Gastrocnemius medialis (tissue), 4 donors: ENCODE measurements around the gene CLCN6.

Experiments
- POLR2A ChIP-seq, 2 donors: fragments of 450-650 bp; IDR thresholded peaks; one replicate each; pipeline ENCODE4 v1.6.1; 2017; ENCODE audit warnings: antibody characterized with exemption in 2 of 2, mild to moderate bottlenecking in 2 of 2, moderate library complexity in 2 of 2
- TF ChIP-seq, protein P1 (sequence below), 5 experiments: fragments of 450-650 bp in 3 of 5; fragments of 200-600 bp in 2 of 5; sonication (generic) in 2 of 5; IDR thresholded peaks in 4 of 5; conservative IDR thresholded peaks in 1 of 5; 1 replicate in 4 of 5; 2 replicates in 1 of 5; pipeline ENCODE4 v1.5.1; 2016 to 2019; ENCODE audit warnings: antibody characterized with exemption in 5 of 5, mild to moderate bottlenecking in 3 of 5, moderate library complexity in 3 of 5

DNA sequence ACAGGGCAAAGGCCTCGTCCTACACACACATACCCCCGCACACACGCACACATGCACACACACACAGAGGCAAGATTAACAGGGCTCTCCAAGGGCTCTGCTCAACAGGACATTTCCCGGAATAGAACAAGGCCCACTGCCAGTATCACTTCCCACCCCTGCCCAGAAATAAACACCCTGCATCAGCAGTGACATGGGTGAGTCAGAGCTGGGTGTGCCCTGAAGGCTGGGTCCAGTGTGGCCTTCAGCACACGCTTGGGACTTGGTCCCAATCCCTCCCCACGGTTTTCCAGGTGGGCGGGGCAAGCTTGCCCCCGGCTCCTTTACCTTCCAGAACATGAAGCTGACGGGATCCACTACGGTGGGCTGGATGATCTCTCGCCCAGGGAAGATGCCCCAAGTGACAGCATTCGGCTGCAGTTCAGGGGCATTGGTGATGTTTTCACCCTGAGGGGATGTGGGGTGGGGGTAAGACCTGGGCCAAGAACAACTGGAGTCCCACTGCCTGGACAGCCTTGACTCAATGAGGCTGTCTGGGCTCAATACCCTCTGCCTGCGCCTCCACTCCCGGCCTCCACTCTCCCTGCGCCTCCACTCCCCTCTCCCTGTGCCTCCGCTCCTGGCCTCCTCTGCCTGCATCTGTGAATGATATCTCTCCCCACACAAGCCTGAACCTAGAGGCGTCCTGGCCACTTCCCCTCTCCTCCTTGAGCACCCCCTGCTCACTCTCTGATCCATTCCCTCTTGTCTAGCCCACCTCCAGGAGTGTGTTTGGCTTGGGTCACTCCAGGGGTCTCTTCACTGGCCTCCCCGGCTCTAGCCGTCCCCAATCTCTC lies 14.9 kb upstream of the CLCN6 start:
- TF ChIP-seq POLR2A (IDR thresholded peaks at IDR 0.05) = peak; percentile 75 to 85
- TF ChIP-seq, protein P1, sequence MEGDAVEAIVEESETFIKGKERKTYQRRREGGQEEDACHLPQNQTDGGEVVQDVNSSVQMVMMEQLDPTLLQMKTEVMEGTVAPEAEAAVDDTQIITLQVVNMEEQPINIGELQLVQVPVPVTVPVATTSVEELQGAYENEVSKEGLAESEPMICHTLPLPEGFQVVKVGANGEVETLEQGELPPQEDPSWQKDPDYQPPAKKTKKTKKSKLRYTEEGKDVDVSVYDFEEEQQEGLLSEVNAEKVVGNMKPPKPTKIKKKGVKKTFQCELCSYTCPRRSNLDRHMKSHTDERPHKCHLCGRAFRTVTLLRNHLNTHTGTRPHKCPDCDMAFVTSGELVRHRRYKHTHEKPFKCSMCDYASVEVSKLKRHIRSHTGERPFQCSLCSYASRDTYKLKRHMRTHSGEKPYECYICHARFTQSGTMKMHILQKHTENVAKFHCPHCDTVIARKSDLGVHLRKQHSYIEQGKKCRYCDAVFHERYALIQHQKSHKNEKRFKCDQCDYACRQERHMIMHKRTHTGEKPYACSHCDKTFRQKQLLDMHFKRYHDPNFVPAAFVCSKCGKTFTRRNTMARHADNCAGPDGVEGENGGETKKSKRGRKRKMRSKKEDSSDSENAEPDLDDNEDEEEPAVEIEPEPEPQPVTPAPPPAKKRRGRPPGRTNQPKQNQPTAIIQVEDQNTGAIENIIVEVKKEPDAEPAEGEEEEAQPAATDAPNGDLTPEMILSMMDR (IDR thresholded peaks at IDR 0.05 in 4 of 5, conservative IDR thresholded peaks at IDR 0.05 in 1 of 5) = no peak
